Daoy (cell line): ENCODE measurements around the gene TMEM178B. TPM values are rescaled to one million over a fixed set of nuclear protein-coding genes. Genes with fewer than 3 reads are reported as not detected.

Experiments
- DNase-seq: peaks from one replicate; pipeline ENCODE4 v3.0.0-alpha.2; 2015; ENCODE audit warnings: low read depth
- total RNA-seq: library from RNA; depleted of rRNA; stranded (reverse); fragments of >200 nt; shearing (Covaris generic); gene quantifications from 2 replicates; pipeline ENCODE4 v1.2.3, GENCODE V29; 2014

Gene TMEM178B
- total RNA-seq, 1 experiment from 2014 or later = 1.3 TPM

DNA sequence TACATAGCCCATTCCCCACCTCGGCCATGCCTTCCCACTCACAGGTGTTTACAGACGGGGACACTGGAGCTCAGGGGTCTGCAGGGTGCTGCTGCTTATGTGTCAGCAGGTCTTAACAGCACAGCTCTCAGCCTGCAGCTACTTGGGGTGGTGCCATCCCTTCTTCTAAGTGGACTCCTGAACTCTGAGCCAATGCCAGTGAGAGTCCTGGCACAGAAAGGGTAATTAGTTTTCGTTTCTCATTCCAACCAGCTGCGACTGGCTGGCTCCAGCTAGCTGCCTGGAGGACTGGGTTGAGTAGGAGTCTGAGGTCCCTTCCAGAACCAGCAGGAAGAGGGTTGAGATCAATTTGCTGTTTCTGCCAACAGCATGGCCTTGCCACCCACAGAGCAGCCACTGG, 389.1 kb downstream of the TMEM178B start:
- DNase-seq = peak; percentile 10

DNA sequence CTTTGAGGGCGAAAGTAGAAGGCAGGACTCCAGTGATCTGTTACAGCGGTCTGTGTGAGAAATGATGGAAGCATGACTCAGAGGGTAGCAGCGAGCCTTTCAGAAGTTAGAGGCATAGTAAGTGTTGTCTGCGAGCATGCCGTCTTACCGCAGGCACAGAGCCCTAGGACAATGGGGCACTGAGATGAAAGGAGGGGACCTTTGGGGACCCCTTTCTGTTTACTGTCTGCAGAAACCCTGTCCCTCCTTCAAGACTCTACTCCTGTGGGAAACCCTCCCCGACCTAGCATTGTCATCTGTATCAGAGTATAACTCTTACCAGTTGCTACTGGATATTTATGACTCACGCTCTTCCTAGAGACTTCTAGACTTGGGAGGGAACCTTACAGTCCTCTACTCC, 390.1 kb downstream of the TMEM178B start:
- peak; percentile 78 for DNase-seq

DNA sequence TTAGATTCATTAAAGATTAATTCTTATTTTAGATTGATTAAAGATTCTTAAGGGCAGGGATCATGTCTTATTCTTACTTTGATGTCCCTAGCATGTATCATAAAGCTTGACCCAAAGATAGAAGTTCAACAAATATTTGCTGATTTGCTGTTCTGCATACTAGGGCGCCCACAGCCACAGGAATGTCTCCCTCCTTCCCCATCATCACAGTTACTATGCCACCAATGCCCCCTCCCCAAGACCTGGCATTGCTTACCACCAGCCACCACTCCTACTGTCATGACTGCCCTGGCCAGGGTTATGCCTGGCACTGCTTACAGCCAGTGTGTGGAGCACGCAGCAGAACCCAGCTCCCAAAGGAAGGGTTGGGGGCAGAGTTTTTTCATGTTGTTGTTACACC, 390.7 kb downstream of the TMEM178B start:
- DNase-seq = peak; percentile 6

DNA sequence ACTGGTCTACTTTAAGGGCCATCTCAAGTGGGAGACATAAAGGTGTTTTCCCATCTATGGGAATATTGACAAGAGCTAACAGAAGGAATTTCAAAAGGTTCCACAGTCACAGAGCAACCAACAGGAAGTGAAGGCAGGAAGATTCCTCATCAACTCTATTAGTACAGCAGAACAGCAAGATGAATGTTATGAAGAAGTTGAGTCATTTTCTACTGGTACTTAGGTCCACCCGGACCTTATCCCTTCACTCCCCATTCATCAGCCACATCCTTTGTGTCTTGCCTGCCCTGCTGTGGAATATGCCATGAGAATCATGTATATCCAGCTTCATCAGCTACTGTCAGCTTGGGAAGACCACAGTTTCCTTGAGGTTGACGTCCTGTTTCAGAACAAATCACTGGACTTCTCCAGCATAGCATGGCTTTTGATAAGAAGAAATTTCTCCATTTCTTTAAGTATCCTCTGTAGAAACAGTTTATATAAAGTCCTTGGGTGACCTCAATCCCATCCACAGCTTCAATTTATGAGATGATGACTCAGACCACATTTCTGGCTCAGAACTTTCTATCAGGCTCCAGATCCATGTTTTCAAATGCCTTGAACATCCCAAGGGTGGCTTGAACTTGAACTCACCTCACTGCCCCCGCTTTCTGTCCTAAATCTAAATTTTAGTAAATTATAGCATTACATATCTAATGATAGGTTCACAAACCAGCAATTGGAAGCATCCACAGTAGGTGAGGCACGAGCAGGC, 392.5 kb downstream of the TMEM178B start:
- DNase-seq = peak; percentile 15

DNA sequence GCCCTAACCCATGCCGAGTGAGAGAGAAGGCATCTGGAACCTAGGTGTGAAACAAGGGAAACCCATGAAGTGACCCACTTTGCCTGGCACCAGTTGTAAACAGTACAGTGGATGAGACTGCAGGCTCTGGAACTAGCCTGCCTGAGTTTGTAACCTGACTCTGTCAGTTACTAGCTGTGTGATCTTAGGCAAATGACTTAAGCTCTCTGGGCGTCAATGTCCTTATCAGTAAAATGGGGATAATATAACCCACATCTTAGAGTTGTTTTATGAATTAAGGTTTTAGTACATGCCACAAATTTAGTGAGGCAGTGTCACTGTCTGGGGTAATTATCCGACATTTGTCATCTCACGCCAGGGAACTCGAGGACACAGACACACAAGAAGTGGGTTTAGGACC, 394.5 kb downstream of the TMEM178B start:
- no peak for DNase-seq

DNA sequence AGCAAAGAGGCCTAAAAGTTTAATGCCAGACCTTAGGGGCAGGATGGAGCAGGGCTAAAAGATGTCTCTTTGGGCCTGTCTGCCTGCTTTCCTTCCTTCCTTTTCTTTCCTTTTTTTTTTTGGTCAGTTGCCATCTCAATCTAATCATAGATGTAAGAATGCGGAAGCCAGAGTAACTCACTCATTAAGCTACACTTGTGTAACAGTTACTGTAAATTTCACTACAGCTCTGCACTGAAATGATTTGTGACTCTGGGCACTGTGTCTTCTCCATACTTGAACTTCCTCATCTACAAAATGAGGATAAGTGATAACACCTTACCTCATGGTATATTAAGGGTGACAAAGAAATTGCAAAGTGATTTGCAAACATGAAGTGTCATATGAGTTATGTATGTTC, 401.8 kb downstream of the TMEM178B start:
- no peak for DNase-seq

DNA sequence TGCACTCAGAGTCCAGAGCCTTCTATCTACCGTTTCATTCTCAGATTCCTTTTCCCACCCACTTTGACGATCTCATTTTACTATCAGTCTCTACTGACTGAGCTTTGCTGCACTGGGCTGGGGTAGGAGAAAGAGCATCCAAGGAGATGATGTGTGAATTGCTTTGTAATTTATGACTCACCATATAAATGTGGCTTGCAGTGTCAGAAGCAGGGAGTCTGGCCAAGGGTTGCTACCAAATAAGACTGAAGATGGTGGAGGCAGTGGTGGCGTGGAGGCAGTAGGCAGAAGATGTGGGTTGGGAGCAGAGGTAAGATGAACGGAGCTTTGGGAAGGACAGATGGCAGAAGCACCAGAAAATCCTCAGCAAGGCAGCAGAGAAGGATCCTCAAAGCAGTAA, 404.0 kb downstream of the TMEM178B start:
- DNase-seq = peak; percentile 45

DNA sequence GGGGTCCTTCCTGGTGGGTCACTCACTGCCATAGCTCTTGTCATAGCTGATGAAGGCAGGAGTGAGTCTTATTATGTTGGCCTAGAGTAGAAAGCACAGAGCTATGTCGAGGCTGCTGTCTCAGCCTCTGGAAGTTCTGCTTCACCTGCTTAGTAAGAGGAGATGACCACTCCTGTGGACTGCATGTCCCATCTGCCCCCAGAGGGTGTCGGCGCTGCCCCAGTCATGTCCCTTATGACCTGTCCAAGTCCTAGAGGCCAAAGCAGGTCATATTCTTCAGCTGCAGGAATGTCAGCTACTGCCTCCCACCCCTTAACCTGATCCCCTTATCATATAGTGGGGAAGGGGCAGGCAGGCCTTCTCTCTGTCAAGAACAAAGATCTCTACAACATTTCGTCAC, 405.0 kb downstream of the TMEM178B start:
- DNase-seq = no peak

DNA sequence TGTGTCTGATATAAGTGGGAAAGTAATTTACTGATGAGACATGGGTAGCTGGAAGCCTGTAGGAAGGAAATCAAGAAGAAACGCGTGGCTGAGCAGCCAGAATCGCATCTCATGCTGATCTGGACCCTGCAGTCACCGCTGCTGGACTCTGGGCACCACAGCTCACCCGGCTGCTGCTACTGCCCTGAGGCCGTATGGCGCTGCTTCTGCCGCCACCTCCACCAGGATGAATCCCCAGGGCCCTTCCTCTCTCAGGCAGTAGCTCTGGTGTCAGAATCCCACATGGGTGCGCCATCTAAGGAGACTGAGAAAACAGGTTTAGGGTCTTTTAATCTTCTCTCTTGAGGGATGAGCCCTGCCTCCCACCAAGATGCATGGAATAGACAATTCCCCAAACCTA, 407.1 kb downstream of the TMEM178B start:
- no peak for DNase-seq

DNA sequence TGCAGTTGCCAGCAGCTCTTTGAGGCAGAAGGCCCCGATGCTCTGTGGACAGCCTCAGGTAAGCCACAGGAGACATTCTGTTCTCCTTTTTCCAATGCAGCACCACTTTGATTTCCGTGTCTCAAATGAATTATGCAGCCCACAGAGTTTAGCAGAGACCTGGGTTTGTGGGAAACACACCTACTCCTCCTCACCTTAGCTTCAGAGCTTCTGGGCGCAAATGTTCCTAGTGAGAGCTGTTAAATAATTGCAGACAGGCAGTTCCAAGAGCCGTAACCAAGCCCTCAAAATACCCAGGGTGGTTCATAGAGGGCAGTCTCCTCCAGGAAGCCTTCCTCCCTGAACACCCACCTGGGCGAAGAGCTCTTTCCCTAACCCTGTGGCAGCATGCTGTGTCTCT, 408.1 kb downstream of the TMEM178B start:
- no peak for DNase-seq

DNA sequence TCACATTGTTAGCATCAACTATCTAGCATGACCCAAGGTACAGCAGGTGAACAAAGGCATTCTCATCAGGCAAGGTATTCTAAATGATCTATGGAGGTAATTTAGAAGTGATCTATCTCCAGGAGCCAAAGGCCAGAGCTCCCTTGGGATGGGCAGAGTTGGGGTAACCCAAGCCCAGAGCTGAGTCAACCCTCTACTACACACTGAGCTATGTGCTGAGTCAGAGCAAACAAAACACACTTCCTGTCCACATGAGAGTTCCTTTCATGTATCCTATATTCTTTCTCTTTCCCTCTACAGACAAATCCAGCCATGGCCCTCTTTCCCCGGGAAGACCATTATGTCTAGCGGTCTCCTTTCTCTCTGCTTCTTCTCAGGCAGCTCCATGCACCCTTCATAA, 409.2 kb downstream of the TMEM178B start:
- peak; percentile 63 for DNase-seq

DNA sequence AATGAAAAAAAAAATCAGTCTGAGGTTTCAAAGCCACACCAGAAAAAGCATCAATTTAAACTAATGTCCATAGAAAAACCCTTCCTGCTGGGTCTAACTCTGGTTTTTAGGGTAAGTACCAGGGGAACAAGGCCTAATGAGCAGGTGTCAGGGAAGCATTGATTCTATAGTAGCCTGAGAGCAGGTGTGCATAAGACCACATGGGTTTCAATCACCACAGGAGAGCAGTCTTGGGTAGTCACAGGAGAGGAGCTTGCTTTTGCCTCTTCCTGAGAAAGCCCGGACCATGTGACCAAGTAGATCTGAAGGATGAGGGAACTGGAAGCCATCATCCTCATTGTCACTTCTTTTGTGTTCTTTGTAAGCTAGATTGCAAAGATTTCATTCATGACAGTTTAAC, 411.0 kb downstream of the TMEM178B start:
- DNase-seq = no peak

DNA sequence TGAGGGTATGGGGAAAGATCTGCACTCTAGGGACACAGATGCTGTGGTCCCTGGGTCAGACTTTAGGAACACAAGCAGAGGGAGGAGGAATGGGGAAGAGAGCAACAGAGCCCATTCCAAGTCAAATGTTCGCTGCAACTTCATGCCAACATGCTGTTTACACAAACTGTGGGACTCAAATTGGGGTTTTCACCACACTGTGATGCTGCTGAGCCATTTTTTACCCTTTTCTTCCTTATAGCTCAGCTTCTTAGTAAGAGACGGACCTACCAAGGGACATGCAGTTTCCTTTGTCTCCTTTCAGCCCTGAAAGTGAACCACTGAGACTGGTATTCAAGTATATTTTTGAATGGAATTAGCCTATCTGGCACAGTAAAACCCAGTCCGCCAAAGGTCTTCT, 413.1 kb downstream of the TMEM178B start:
- DNase-seq = no peak

DNA sequence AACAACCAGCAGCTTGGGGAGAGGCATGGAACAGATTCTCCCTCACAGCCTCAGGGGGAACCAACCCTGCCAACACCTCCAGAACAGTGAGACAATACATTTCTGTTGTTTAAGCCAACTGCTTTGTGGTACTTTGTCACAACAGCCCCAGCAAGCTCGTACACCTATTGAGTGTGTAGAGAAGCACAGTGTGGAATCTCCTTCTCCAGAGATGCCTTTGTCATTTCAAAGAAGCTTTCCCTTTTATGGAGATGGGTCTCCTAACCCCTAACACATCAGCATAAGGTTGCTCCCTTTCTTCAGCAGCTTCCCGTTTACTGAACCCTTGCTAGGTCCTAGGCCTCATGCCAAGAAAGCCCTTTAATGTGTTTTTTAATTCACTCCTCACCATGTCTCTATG, 416.6 kb downstream of the TMEM178B start:
- no peak for DNase-seq

DNA sequence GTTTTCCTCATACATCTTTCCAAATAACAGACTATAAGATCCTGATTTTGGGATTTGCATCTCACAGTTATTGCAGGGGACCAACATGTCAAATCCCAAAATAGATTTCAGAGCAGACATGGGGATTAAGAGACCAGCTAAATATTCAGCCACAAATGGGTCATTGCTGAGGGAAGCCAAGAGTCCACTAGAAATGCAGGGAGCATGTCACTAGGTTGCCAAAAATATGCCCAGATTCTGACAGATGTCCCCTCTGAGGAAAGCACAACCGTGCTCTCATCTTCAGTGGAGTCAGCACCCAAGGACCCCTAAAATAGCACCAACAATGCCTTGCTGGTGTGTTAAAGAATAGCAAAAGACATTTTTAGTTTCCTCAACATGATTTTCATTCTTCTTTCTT, 421.2 kb downstream of the TMEM178B start:
- DNase-seq = no peak

DNA sequence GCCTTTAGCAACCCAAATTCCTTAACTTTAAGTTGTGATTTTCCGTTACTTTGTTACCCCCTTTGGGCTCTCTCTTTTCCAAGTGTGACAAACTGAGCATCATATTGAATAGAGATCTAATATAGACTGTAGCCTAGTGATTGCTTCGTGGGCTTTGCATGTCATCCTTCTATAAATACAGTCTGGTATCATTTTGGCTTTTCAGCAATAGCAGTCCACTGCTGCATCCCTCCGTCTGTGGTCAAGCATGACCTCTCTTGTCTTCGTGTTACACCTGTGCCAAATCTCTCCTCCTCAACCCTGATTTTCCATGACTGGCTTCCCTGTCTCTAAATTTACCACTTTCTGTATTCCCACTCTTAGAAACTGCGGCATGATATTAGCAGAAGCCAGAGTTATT, 423.5 kb downstream of the TMEM178B start:
- DNase-seq = no peak

DNA sequence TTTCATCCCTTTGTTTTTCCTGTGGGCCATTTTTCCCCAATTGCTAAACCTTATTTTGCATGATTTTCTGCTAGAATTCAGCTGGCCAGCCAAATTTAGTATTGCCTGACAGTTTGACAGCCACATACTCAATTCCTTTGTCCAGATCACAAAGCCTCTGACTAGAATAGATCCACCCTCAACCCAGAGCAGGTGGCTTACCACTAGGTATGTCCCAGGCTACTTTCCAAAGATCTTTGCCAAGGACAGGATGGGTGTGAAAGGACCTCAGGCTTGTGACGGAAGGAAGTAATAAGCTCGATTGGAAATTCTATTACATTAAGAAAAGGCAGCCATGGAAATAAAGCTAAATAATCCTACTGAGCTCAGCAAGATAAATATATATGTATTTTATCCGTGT, 426.7 kb downstream of the TMEM178B start:
- DNase-seq = no peak

DNA sequence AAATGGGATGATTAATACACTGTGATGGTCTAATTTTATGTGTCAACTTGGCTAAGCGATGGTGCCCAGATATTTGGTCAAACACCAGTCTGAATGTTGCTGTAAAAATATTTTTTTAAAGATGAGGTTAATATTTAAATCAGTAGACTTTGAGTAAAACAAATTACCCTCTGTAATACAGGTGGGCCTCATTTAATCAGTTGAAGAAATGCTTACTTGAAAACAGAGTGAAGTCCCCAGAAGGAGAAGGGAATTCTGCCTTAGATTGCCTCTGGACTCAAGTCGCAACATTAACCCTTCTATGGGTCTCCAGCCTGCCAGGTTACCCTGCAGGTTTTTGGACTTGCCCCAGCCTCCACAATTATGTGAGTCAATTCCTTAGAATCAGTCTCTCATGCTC, 427.6 kb downstream of the TMEM178B start:
- no peak for DNase-seq

DNA sequence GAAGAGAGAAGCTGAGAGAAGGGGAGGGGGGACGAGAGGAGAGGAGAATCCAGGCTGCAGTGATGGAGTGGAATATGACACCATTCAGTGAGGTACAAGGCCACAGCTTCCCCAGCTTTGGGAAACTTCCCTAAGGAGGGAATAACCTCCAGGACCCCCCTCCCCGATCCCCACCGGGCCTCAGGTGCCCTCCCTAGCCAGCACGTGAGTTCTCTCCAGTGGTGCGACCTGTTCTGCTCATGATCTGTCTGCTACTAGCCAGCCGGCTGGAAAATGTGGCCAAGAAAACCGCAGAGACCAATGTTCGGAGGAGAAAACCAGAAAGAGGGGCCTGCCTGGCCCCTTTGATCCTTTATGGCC, 437.4 kb downstream of the TMEM178B start:
- DNase-seq = no peak

DNA sequence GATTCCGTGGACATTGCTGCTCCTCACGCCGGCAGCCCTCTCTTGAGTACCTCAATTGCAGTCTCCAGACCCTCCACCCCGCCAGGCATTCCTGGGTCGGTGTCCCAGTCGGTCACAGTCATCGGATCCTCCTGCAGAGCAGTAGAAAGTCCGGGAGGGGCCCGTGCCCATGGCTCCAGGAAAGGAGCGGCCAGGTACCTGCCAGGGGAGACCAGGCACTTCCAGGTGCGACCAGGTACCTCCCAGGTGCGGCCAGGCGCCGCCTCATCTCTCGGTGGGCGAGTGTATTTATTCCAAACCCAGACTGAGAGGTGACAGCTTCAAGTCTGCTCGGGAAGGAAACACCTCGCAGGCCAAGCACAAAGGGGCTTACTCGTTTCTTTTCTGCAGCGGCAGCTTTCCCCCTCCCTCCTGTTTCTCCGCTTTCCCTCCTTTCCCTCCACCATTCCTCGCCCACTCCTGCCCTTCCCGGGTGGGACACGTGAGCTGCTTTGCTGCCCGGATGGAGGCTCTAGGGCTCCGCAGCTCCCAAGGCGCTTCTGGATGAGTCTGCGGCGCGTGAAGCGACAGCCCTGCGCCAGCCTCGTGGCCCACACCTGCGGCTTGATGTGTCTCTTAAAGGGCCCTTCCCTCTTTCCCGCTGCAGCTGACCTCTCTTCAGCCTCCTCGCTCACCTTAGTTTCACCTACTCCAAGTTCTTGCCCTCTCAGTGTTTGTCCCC, 438.0 kb downstream of the TMEM178B start:
- no peak for DNase-seq

DNA sequence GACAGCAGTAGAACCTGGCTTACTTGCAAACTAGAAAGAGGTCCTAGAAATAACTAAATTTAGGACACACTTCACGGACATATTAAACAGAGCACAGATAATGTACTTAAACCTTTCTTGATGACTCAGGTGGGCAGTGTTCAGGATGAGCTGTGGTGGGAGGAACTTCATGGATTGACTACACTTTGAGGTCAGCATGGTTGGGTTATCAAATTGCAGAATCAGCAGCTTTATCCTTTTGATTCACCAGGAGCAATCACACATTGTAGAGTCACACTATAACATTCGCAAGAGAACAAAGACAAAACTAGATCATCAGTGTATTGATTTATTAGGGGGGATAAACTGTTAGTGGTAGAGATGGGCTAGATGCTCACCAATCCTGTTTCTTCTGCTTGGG, 438.7 kb downstream of the TMEM178B start:
- no peak for DNase-seq

DNA sequence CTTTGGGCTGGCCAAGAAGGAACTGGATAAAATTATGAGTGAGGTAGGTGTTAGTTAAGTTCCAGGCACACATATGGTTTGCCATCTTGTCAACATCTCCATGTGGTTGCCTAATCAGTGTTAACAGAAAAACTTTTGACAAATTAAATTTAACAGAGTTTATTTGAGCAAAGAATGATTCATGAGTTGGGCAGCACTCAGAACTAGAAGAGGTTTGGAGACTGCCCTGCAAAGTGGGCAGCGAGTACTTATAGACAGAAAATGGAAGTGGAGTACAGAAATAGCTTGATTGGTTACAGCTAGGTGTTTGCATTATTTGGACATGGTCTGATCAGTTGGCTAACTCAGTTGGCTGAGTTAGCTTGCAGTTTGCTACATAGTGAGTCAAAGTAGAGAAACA, 439.9 kb downstream of the TMEM178B start:
- DNase-seq = no peak

DNA sequence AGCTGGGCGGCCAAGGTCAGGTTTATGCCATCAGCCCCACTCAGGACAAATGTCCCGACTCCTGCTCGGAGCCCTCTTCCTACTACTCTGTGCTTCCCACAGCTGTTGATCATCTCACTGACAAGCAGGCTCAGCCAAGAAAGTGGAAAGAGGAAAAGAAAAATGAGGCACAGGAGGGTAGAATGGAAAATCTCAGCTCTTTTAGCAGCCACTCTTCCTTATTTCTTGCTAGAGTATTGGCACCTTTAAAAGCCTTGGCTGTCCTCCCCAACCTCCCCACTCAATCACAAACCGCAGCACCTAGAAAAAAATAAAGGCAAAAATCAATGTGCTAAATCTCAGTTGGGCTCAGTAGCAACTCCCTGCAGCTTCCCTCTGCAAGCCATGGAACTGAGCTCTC, 442.1 kb downstream of the TMEM178B start:
- DNase-seq = no peak

DNA sequence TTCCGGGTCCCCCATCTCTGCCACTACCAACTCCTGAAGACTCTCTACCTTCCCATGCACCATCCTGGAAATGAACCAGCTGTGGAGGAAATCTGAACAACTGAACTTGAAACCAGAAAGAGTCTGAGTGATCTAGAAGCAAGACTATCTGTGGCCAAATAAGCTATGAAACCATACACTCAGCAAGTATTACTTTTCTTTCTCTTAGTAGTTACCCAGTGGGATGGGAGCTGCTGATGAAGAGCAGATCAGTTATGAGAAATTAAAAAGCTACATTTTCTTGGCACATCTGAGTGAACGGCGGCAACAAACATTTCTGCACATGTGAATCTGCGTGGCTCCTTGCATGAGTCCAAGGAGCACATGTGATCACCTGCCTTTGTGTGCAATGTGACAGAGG, 445.8 kb downstream of the TMEM178B start:
- DNase-seq = no peak
